Skeletal muscle satellite cell (primary cell): ENCODE results near the gene OR52N4. TPM values are rescaled to one million over a fixed set of nuclear protein-coding genes. Genes with fewer than 3 reads are reported as not detected.
"Not testable (repeated sequence)": the region's sequence is repeated elsewhere in the genome, so short reads cannot be mapped to it uniquely, and the experiment has no call there.

ENCODE experiments used
- H3K27me3 ChIP-seq: 2 replicates; pipeline ENCODE4 v1.7.0; 2013; ENCODE audit warnings: low read length; ENCODE audit not compliant: control insufficient read depth, insufficient read depth
- H3K36me3 ChIP-seq: 2 replicates; pipeline ENCODE4 v1.7.0; 2013; ENCODE audit warnings: mild to moderate bottlenecking, control low read depth, low read length; ENCODE audit not compliant: insufficient read depth
- H3K4me1 ChIP-seq: 2 replicates; pipeline ENCODE4 v1.7.0; 2013; ENCODE audit warnings: low read length; ENCODE audit not compliant: control insufficient read depth, insufficient read depth
- H3K4me2 ChIP-seq: 2 replicates; pipeline ENCODE4 v1.7.0; 2013; ENCODE audit warnings: mild to moderate bottlenecking, low read length
- H3K4me3 ChIP-seq: 2 replicates; pipeline ENCODE4 v1.7.0; 2013; ENCODE audit warnings: low read length
- H3K9ac ChIP-seq: 2 replicates; pipeline ENCODE4 v1.7.0; 2013; ENCODE audit warnings: mild to moderate bottlenecking, low read depth, low read length, moderate library complexity
- H3K9me3 ChIP-seq: replicated peaks from 2 replicates; pipeline ENCODE4 v1.7.0; 2013; ENCODE audit warnings: mild to moderate bottlenecking, control low read depth, low read length
- total RNA-seq: library from RNA; depleted of rRNA; stranded (reverse); fragments of >200 nt; gene quantifications from 2 replicates; pipeline ENCODE4 v1.2.3, GENCODE V29; 2012; rRNA removed

Gene OR52N4
- not detected in 2 replicates for total RNA-seq

- H3K27me3 ChIP-seq = peaks cover 4% of the 10 kb centered on the region
- H3K9ac ChIP-seq = no peak within 1 kb of the TSS
- no peak within 1 kb of the TSS for H3K4me3 ChIP-seq
- H3K4me2 ChIP-seq = no peak within 1 kb of the TSS
- H3K4me1 ChIP-seq = no peaks in the 10 kb centered on the region
- no peaks in the 10 kb centered on the region for H3K36me3 ChIP-seq
- H3K9me3 ChIP-seq = no peaks in the 10 kb centered on the region
These were observed at the start of gene OR52N4 for GRCh38 chr11:5753943-5754342. TSS of gene OR52N4 (plus strand) at chr11:5754243. CDS start at chr11:5754741, 498 bp downstream.

DNA sequence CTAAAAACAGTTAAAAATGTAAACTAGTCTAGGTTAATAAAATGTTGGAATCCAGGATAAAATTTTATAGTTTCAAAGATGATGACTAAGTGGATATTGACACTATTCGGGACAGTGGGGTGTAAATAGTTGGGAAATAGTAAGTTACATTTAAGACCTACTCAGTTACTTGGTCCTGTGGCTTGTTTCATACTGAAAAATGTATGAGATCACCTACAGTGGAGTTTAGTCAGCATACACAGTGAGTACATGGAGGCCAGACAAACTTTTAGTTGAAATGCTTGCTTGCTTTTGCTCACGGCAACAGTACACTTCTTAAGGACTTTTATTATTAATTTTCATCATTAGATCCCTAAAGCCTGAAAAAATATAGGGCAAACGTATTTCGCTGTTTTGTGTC lies 48.4 kb upstream of the OR52N4 start:
- Histone ChIP-seq H3K27me3 (no peaks in the 10 kb centered on the region), H3K9me3 (no peaks in the 10 kb centered on the region), H3K9ac (no peak overlapping the region), H3K4me2 (no peak overlapping the region), H3K4me3 (no peak overlapping the region), H3K4me1 (no peaks in the 10 kb centered on the region), H3K36me3 (peaks cover 18% of the 10 kb centered on the region)

- Histone ChIP-seq H3K27me3 (no peaks in the 10 kb centered on the region), H3K36me3 (peaks cover 7% of the 10 kb centered on the region), H3K4me3 (no peak overlapping the region), H3K9me3 (no peaks in the 10 kb centered on the region), H3K4me2 (no peak overlapping the region), H3K9ac (no peak overlapping the region), H3K4me1 (no peaks in the 10 kb centered on the region)
These were observed 41.5 kb upstream of the OR52N4 start for GRCh38 chr11:5712507-5712906.

- H3K27me3 ChIP-seq = no peaks in the 10 kb centered on the region
- no peaks in the 10 kb centered on the region for H3K4me1 ChIP-seq
- H3K9ac ChIP-seq = no peak overlapping the region
- H3K9me3 ChIP-seq = no peaks in the 10 kb centered on the region
- no peak overlapping the region for H3K4me2 ChIP-seq
- H3K4me3 ChIP-seq = no peak overlapping the region
- H3K36me3 ChIP-seq = no peaks in the 10 kb centered on the region
These were observed 40.3 kb upstream of the OR52N4 start for GRCh38 chr11:5713695-5714094.

DNA sequence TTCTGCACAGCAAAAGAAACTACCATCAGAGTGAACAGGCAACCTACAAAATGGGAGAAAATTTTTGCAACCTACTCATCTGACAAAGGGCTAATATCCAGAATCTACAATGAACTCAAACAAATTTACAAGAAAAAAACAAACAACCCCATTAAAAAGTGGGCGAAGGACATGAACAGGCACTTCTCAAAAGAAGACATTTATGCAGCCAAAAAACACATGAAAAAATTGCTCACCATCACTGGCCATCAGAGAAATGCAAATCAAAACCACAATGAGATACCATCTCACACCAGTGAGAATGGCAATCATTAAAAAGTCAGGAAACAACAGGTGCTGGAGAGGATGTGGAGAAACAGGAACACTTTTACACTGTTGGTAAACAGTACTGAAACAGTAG lies 37.5 kb upstream of the OR52N4 start:
- H3K4me1 ChIP-seq, H3K9ac ChIP-seq, H3K4me2 ChIP-seq, H3K27me3 ChIP-seq, H3K36me3 ChIP-seq, H3K9me3 ChIP-seq, H3K4me3 ChIP-seq: not testable (repeated sequence)

GRCh38 chr11:5719703-5720495 lies 34.1 kb upstream of the OR52N4 start:
- Histone ChIP-seq H3K4me3 (no peak overlapping the region), H3K27me3 (peaks cover 17% of the 10 kb centered on the region), H3K36me3 (no peaks in the 10 kb centered on the region), H3K4me1 (no peaks in the 10 kb centered on the region), H3K4me2 (no peak overlapping the region), H3K9ac (no peak overlapping the region), H3K9me3 (no peaks in the 10 kb centered on the region)

DNA sequence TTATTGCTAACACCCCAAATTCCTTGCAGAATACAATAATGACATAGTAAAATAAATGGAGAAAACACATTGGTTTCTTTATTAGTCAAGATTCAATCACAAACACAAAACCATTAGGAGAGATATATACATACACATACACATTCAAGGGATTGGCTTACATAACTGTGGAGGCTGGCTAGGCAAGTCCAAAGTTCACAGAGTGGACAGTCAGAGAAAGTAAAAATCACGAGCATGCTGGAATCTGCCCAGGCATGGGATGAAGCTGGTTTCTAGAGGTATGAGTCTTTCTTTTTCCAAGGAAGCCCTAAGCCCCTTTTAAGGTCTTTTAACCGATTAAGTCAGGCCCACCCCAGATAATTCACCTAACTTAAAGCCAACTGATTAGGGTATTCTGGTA lies 31.4 kb upstream of the OR52N4 start:
- peaks cover 25% of the 10 kb centered on the region for H3K27me3 ChIP-seq
- no peaks in the 10 kb centered on the region for H3K36me3 ChIP-seq
- no peak overlapping the region for H3K4me2 ChIP-seq
- no peaks in the 10 kb centered on the region for H3K4me1 ChIP-seq
- no peak overlapping the region for H3K9ac ChIP-seq
- H3K9me3 ChIP-seq = no peaks in the 10 kb centered on the region
- no peak overlapping the region for H3K4me3 ChIP-seq

DNA sequence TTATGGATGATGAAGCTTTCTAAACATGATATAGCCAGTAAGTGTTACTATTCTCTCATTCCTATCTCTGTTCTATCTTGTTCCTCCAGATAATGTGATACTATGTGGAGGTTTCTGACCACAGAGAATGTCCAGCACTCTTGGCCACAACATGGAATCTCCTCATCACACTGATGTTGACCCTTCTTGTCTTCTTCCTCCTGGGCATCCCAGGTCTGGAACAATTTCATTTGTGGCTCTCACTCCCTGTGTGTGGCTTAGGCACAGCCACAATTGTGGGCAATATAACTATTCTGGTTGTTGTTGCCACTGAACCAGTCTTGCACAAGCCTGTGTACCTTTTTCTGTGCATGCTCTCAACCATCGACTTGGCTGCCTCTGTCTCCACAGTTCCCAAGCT lies 27.7 kb upstream of the OR52N4 start:
- peaks cover 25% of the 10 kb centered on the region for H3K27me3 ChIP-seq
- H3K9me3 ChIP-seq = no peaks in the 10 kb centered on the region
- H3K9ac ChIP-seq = no peak overlapping the region
- no peaks in the 10 kb centered on the region for H3K36me3 ChIP-seq
- H3K4me3 ChIP-seq = no peak overlapping the region
- no peak overlapping the region for H3K4me2 ChIP-seq
- H3K4me1 ChIP-seq = no peaks in the 10 kb centered on the region

DNA sequence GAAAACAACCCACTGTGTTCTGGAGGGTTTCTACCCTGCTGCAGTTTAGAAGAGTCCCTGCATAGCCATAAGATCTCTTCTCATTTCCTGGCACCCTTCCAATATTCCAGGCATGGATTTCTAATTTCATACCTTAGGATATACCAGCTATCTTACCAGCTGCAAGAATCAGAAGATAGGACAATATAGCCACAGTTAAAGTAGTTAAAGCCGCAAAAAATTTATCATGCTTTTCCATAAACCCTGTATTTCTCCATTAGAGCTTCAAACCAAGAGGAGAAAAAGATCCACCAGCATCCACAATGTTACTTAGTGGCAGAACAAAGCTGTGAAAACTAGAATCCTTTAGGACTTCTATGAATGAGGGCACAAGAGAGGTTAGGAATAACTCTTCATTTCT lies 26.4 kb upstream of the OR52N4 start:
- Histone ChIP-seq H3K4me3 (no peak overlapping the region), H3K9me3 (no peaks in the 10 kb centered on the region), H3K36me3 (no peaks in the 10 kb centered on the region), H3K27me3 (peaks cover 22% of the 10 kb centered on the region), H3K9ac (no peak overlapping the region), H3K4me1 (no peaks in the 10 kb centered on the region), H3K4me2 (no peak overlapping the region)

- no peak within 1 kb of the TSS for H3K9ac ChIP-seq
- no peak within 1 kb of the TSS for H3K4me3 ChIP-seq
- no peaks in the 10 kb centered on the region for H3K9me3 ChIP-seq
- H3K4me2 ChIP-seq = no peak within 1 kb of the TSS
- H3K4me1 ChIP-seq = peaks cover 10% of the 10 kb centered on the region
- no peaks in the 10 kb centered on the region for H3K27me3 ChIP-seq
- no peaks in the 10 kb centered on the region for H3K36me3 ChIP-seq
These were observed 17.6 kb upstream of the OR52N4 start, which contains the start of gene OR56B1 for GRCh38 chr11:5736396-5736795. TSS of gene OR56B1 (plus strand) at chr11:5736448. CDS start at chr11:5736517, 69 bp downstream.

DNA sequence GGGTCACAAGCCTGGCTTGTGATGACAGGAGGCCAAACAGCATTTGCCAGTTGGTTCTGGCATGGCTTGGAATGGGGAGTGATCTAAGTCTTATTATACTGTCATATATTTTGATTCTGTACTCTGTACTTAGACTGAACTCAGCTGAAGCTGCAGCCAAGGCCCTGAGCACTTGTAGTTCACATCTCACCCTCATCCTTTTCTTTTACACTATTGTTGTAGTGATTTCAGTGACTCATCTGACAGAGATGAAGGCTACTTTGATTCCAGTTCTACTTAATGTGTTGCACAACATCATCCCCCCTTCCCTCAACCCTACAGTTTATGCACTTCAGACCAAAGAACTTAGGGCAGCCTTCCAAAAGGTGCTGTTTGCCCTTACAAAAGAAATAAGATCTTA lies 17.0 kb upstream of the OR52N4 start:
- Histone ChIP-seq H3K4me3 (no peak overlapping the region), H3K4me2 (no peak overlapping the region), H3K9ac (no peak overlapping the region), H3K36me3 (no peaks in the 10 kb centered on the region), H3K9me3 (no peaks in the 10 kb centered on the region), H3K27me3 (no peaks in the 10 kb centered on the region), H3K4me1 (peaks cover 10% of the 10 kb centered on the region)
